Skin epidermis (tissue), 12 donors: ENCODE results near the gene RNLS.
"Not testable (repeated sequence)": the region's sequence is repeated elsewhere in the genome, so short reads cannot be mapped to it uniquely, and the experiment has no call there.

Experiments
- H3K27ac ChIP-seq, 21 experiments: fragments of 200-600 bp; sonication (generic) in 11 of 21; one replicate each; pipeline ENCODE4 v1.5.0; 2020; ENCODE audit warnings: mild to moderate bottlenecking in 3 of 21, inconsistent platforms in 2 of 21, moderate library complexity in 2 of 21
- H3K4me3 ChIP-seq, 7 experiments: fragments of 200-600 bp; sonication (generic) in 2 of 7; one replicate each; pipeline ENCODE4 v1.5.0; 2020; ENCODE audit warnings: inconsistent platforms in 2 of 7, mild to moderate bottlenecking in 2 of 7, moderate library complexity in 1 of 7

Gene RNLS

DNA sequence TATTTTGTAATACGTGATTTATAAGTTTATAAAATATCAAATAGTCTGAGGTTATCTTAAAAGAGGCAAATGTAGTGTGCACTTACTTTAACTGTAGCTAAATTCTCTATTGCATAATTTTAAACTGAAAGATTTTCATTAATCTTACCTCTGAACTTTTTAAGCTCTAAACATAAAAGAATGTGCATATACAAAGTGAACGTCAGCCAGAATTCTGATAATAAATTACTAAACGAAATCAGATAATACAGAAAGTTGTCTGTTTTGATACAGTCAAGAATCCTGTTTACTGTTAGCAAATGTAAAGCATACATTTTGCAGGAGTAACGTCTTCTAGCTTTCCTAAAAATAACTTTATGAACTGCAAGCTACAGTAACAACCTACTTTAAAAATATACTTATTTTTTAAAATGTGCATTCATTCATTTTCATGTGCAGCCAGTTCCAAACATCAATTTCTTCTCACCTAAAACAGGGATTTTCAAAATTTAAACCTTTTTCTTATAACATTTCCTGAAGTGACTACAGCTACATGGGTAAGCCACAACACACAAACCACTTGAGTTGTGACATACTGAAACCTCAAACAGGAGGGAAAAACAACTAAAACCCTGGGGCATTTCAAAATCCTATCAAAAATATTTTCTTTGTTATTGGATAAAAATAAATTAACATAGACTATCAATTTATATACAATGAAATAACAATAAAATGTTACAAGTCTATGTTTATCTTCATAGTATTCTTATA lies 92.7 kb downstream of the RNLS start:
- Histone ChIP-seq H3K4me3 (no peak overlapping the region), H3K27ac (no peak overlapping the region)

DNA sequence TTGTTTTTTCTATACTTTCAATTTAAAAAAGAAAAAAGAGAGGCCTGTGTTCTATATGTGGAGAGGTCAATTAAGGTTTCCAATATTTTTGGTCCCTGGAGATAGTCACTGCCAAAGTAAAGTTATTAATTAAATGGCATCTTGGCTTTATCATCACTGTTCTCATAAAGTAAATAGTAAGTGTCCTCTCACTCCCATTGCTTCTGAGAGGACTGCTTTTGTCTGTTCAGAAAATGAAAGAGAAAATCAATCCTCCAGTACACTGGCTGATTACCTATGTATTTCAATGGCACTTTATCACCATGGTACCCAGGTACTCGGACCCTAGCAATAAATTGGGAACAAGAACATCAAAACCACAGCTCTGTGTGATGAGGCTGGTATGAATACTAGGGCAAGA lies 94.0 kb downstream of the RNLS start:
- Histone ChIP-seq H3K27ac (no peak overlapping the region), H3K4me3 (no peak overlapping the region)

DNA sequence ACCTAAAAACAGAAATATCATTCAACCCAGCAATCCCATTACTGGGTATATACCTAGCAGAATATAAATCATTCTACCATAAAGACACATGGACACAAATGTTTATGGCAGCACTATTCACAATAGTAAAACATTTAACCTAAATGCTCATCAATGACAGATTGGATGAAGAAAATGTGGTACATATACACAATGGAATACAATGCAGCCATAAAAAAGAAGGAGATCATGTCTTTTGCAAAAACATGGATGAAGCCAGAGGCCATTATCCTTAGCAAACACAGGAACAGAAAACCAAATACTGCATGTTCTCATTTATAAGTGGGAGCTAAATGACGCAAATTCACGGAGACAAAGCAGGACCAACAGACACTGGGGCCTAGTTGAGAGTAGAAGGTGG lies 96.3 kb downstream of the RNLS start:
- not testable (repeated sequence) for H3K27ac ChIP-seq, H3K4me3 ChIP-seq

DNA sequence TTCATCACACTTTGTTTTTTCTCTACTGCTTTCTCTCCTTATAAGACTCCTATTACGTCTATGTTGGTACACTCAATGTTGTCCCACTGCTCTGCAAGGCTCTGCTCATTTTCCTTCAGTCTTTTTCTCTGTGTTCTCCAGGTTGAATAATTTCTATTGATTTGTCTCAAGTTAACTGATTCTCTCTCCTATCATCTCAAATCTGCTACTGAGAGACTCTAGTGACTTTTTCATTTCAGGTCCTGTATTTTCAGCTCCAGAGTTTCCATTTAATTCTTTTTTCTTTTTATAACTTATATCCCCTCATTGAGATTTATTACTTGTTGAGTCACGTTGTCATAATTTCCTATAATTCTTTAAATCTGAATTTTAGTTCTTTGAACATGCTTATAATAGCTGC lies 100.9 kb downstream of the RNLS start:
- Histone ChIP-seq H3K4me3 (no peak overlapping the region), H3K27ac (no peak overlapping the region)

DNA sequence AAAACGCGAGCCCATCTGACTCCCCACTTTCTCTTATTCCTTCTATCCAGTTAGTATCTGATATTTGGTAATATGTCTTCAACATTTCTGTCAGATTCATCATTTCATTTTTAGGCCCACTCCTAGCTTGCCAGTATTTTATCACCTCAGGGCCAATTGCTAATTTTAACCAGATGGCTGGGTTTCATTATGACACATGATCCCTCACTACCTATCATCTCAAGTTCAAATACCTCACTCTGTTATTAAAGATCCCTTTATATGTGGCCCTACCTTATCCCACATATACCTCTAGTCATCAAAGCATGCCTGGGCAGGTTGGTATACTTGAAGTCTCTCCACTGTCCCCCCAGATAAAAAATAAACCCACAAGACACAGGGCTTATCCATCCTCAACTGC lies 104.9 kb downstream of the RNLS start:
- Histone ChIP-seq H3K27ac (no peak overlapping the region), H3K4me3 (no peak overlapping the region)

DNA sequence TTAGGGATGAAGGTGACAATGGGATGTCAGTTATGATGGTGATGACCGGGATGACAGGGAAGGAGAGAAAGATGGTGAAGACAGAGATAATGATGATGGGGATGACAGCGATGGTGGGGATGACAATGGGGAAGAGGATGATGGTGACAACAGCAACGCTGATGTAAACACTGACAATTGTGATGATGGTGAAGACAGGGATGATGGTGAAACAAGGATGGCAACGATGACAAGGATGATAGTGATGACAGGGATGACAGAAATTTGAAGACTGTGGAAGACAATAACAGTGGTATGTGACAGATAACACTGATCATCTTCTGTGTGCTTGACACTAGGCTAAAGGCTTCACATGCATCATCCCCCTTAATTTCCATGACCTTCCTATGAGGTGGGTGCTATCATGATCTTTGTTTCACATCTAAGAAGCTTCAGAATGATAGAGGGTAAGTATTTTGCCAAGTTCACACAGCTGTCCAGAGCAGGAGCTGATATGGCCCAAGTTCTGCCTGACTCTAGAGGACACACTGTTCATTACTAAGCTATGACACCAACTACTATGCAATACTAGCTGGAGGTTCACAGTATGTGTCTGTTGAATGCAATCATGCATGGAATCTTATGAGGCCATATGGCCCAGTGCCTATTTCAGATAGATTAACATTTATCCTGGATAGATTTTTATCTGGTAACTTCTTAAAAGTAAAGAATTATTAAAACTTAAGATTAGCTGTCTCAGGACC lies 105.6 kb downstream of the RNLS start:
- Histone ChIP-seq H3K27ac (no peak overlapping the region), H3K4me3 (no peak overlapping the region)

DNA sequence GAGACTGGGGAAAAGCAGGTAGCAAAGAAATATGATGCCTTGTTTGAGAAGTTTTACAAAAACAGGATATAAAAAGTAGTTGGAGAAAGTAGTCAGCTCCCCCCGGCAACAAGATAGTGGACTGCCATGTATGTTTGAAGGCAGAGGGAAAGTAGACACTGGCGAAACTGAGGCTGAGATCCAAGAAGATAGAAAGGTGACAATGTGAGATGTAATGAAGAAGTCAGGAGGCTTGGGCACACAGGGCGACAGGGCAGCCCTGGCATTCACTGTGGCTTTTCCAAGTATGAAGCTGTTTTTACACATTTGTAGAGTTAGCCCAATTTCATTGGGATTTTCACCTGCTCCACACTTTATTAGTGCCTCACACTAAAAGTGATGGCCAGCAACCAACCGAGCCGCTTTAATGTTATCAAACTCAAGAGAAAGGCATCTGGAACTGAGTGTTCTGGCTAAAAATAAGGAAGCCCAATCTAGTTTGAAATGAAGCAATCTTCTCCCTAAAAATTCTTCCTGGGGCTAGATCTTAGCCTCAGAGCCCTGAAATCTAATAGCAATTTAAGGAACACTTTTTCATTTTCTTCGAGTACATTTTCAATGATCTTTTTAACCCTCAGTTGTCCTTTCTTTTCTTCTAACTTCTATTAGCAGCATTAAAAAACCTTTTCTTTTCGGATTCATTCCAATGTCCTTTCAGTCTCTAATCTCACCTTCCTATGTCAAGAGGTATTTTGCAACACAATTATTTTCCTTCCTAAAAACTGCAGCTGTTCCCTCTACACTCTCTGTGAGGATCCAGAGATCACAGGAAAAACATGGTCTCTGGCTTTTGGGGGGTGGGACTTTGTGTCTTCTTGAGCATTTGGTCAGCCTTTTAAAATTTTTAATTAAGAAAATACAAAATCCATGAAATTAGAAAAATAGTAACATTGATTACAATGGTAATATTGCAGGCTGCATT lies 108.0 kb downstream of the RNLS start:
- Histone ChIP-seq H3K27ac (peak overlapping the region in 2 of 21 experiments; percentile 22 to 29), H3K4me3 (no peak overlapping the region)

DNA sequence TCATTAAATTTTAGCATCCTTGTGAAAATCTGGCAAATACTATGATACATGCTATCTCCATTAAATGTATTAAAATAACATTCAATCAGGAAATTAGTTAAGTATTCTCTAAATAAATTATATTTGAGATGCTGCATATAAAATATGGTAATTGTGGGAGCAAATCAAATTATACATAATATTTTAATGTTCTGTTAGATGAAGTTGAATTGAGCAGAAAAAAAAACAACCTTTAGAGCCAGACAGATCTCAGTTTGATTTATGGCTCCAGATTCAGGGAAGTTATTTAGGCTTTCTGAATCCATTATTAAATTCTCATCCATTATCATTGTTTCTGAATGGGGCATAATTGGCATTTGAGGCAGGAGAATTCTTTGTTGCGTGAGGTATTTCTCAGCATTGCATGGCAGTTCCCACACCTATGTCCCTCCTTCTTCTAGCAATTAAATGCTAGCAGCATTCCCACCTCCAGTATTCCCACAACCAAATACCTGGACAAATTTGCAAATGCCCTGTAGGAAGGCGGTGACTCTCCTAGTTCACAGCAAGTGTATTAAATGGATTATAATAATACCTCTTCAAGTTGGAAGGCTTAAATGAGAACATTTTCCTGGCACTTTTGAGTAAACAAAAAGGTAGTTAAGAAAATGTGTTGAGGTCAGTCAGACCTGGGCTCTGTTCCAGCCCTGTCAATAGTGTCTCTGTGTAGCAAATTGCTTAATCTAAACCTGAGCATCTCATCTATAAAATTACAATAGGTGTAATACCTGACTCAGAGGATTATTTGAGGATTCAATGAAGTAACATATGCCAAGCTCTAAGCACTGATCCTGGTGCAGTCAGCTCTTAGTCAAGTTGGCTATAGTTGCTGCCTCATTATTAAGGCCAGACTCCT lies 108.9 kb downstream of the RNLS start:
- no peak overlapping the region for H3K4me3 ChIP-seq
- H3K27ac ChIP-seq = peak overlapping the region in 1 of 21 experiments; percentile 29

DNA sequence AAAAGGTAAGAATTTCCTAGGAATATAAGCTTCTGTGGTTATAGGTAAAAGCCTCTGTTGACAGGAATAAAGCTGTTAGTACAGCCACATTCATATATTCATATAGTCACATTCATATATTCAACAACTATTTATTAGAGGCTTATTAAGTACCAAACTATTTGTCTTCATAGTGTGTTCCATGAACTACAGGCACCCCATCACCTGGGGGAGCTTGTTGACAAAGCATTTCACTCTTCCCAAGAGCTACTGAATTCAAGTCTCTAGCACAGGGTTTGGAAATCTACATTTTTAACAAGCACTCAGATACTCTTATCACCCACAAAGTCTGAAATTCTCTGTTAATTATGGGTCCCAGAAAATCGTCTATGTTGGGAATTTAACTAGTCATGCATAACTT lies 110.6 kb downstream of the RNLS start:
- Histone ChIP-seq H3K27ac (no peak overlapping the region), H3K4me3 (no peak overlapping the region)

DNA sequence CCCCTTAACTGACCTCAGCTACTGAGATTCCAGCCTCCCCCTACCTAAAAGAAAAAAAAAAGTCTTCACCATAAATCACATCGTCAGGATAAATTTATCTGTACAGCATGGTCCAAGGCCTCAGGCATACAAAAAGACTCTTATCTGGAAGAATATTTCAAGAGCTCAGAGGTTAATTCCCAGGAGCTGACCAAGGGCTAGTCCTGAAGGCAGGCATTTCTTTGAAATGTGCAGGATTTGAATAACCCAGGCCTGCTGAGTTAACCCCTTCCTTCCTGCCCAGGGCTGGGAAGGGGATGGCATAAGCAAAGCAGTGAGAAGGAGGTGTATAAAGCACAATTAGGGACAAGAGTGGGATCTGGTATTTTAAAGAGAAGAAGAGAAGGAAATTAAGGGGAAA lies 111.2 kb downstream of the RNLS start:
- Histone ChIP-seq H3K4me3 (no peak overlapping the region), H3K27ac (no peak overlapping the region)

DNA sequence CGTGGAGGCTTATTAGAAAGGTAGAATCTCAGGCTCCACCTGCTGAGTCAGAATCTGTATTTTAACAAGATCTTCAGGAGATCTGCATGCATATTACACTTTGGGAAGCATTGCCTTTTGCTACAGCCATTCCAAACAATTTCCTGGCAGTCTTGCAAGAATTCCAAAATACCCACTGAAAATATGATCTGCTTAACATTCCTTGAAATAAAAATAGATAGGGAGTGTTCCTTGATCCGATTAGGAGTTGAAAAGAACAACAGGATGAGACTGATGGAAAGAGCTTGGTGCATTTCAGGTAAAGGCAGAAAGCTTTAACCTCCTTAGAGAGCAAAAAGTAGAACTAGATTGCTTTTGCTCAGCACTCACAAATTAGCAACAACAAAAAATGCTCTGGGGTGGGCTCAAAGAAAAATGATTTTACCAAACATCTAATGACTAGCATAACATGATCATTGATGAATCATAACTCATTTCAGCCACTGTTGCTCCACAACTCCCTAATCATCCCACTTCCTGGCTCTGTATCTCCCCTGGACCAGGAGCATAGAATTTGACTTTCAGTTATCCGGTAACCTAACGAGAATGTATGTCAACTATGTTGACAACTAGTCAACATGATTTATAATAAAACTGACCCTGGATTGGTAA lies 115.2 kb downstream of the RNLS start:
- no peak overlapping the region for H3K27ac ChIP-seq

DNA sequence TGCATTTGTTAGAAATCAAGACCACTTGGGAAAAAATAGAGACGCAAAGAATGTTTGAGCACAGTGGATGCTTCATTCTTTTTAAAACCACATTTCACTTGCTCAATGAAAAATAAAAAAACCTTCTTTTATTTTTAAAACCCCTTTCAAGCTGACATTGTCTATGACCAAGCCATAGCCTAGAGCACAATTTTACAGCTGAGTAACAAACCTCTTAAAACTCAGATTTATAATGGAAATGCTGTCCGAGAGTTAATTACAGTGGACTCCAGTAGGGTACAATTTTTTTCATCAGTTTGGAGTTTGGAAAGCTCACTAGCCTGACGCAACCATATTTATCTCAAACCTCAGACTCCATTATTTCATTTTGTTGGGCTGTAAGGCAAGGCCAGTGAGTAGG lies 116.3 kb downstream of the RNLS start:
- H3K27ac ChIP-seq = no peak overlapping the region

More for the DNA sequence above, 115.2 kb downstream of the RNLS start:
- H3K4me3 ChIP-seq = no peak overlapping the region

DNA sequence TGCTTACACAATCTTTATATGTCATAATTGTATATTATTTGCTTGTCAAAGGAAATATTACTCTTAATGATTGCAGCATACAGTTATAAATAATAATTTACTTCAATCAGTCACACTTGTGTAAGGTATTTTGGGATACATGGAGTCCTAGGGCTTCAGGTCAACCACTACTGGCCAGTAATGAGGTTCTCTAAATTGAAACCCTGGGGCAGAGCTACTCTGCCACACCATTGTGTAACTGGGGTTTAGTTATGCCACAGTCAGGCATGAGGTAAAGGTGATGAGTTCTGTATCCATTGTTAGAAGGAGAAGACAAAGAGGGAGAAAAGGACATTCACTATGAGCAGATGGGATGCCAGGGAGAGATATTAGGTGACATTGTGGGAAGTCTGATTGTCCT lies 117.4 kb downstream of the RNLS start:
- Histone ChIP-seq H3K4me3 (no peak overlapping the region), H3K27ac (no peak overlapping the region)

More for the DNA sequence above, 116.3 kb downstream of the RNLS start:
- H3K4me3 ChIP-seq = no peak overlapping the region

DNA sequence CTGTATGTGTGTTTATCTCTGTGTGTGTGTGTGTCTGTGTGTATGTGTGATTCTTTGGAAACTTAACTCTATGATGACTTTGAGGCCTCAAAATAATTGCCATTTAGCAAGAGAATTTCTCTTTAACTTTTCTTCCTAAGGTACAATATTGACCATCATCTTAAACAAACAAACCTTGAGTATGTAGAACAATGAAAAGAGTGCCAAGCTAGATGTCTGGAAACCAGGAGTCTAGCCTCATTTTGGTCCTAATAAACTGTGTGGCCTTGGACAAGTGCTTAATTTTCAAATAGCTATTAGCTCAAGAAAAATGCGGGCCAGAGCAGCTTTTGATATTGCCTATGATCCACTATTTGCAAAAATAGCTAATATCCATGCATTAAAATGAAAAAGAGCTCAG lies 119.3 kb downstream of the RNLS start:
- H3K27ac ChIP-seq = no peak overlapping the region

DNA sequence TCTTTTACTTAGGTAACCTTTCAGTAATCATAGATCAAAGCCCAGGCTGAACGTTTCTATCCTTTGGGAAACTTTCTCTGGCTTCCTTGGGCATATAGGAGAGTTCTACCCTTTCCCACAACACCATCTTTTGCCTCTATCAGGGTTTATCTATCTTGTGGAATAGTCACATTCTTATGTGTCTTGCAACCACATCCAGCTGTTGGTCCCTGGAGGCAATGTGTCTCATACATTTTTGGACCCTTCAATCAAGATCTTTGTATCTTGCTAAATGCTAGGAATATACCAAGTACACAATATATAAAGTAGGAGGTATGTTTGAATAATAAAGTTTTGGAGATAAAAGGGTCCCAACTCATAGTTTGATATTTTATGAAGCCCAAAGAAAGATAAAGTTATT lies 121.7 kb downstream of the RNLS start:
- Histone ChIP-seq H3K4me3 (no peak overlapping the region), H3K27ac (no peak overlapping the region)

More for the DNA sequence above, 119.3 kb downstream of the RNLS start:
- no peak overlapping the region for H3K4me3 ChIP-seq

DNA sequence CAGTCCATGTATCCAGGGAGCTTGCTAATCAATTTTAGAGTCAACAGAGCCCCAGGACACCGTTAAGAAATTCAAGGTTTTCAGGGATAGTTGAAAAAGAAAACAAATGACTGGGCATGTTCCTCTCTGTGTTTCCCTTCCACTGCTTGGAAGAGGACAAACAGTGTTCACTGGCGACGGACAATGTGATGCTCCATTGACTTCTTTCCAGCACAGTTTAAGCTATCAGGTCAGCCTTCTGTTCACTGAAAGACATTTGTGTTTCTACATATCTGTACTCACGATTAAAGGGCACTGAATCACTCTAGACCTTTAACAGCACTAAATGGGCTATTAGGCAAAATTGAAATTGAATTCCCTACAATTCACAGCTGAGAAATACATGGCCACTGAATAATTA lies 123.6 kb downstream of the RNLS start:
- Histone ChIP-seq H3K27ac (no peak overlapping the region), H3K4me3 (no peak overlapping the region)

DNA sequence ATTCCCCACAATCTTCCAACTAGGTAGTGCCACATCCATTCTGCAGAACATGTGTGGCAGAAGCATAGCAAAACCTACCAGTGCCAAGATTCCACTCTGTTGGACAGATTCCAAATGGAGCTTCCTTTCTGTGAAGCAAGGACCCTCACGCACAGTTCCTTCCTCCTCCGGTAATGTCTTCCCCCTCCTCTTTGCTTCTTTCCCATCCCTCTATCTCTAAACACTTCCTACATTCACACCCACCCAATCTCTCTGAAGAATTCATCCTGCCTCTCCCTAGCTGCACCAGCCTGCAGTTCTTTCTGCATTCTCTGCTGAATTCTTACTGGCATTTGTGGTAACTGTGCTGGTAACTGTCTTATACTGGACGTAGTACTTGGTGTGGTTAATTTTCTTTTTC lies 124.9 kb downstream of the RNLS start:
- no peak overlapping the region for H3K27ac ChIP-seq

DNA sequence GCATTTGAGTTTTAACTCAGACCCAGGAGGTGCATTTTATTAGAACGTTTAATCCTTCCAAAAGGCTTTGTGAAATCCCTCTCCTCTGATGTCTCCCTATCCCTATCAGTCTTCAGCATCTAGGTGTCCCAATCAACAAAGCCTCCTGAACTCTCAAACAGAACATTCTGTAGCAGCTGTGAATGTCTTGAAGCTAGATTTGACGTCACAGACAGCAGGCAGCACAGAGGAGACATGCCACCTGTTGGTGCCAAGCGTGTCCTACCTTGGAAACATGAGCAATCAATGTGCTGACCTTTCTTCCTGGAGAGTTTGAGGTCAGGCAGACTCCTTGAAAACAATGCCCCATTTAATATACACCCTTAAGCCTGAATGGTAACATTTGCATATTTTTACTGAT lies 125.5 kb downstream of the RNLS start:
- Histone ChIP-seq H3K4me3 (no peak overlapping the region), H3K27ac (no peak overlapping the region)

More for the DNA sequence above, 124.9 kb downstream of the RNLS start:
- no peak overlapping the region for H3K4me3 ChIP-seq

DNA sequence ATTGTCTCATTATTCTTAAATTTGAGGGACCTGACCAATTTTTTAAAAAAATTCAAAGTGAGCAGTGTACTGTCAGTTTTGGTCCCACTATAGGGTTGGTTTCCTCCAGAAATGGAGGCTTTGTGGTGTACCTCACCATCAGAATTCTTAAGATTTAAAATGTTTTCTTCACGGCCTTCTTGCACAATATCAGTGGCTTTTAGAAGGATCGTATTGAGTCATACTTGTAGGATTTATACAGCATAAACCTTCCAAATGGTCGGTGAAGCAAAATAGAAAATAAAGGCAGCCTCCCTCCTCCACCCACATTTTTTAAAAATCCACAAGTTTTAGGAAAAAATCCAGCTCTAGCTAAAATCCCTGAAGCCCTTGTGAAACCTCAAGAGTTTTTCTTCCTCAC lies 126.4 kb downstream of the RNLS start:
- H3K27ac ChIP-seq = no peak overlapping the region
- H3K4me3 ChIP-seq = no peak overlapping the region
